PC-9 (cell line): ENCODE results near the gene ZSWIM3. TPM values are rescaled to one million over a fixed set of nuclear protein-coding genes. Genes with fewer than 3 reads are reported as not detected.
"Not testable (repeated sequence)": the region's sequence is repeated elsewhere in the genome, so short reads cannot be mapped to it uniquely, and the experiment has no call there.

Experiments used
- BruUV-seq: library from RNA; stranded (reverse); fragments of 400-500 nt; replicated peaks from 2 replicates; lab custom pipeline; 2021; lab: Mats Ljungman, UMichigan
- CTCF ChIA-PET: fragments of 300-600 bp; sonication (Branson Sonifier 250); formaldehyde crosslinking; loops from one replicate; lab custom pipeline; 2022; ENCODE audit warnings: antibody characterized with exemption; lab: Charles Lee
- POLR2A ChIA-PET: fragments of 300-600 bp; sonication (Branson Sonifier 250); formaldehyde crosslinking; loops from one replicate; lab custom pipeline; 2022; ENCODE audit warnings: antibody characterized with exemption; ENCODE audit not compliant: unreplicated experiment; lab: Charles Lee
- DNase-seq, 2 experiments: peaks; one replicate each; pipeline versions ENCODE4 v3.0.0 to v3.0.0-alpha.2; 2015 to 2022; ENCODE audit warnings: mixed read lengths in 1 of 2
- H2AFZ ChIP-seq: fragments of 200-600 bp; sonication (generic); 2 replicates; pipeline ENCODE4 v1.8.1; 2017; ENCODE audit warnings: antibody characterized with exemption
- H3F3A ChIP-seq: fragments of 200-600 bp; sonication (generic); 2 replicates; pipeline ENCODE4 v1.8.1; 2017; ENCODE audit warnings: antibody characterized with exemption, mild to moderate bottlenecking, low read depth; ENCODE audit not compliant: insufficient read depth
- H3K27ac ChIP-seq: fragments of 200-600 bp; sonication (generic); 2 replicates; pipeline ENCODE4 v1.6.1; 2016; ENCODE audit warnings: mixed run types
- H3K27me3 ChIP-seq: fragments of 200-600 bp; sonication (generic); 2 replicates; pipeline ENCODE4 v1.6.1; 2016; ENCODE audit warnings: low read depth, mixed run types; ENCODE audit not compliant: insufficient read depth
- H3K36me3 ChIP-seq: fragments of 200-600 bp; sonication (generic); 2 replicates; pipeline ENCODE4 v1.6.1; 2016; ENCODE audit warnings: low read depth, mixed run types
- H3K4me1 ChIP-seq: fragments of 200-600 bp; sonication (generic); replicated peaks from 2 replicates; pipeline ENCODE4 v1.6.1; 2016; ENCODE audit warnings: mixed run types; ENCODE audit not compliant: insufficient read depth
- H3K4me2 ChIP-seq: fragments of 200-600 bp; sonication (generic); 2 replicates; pipeline ENCODE4 v1.6.1; 2017; ENCODE audit warnings: mixed run types
- H3K4me3 ChIP-seq: fragments of 200-600 bp; sonication (generic); 2 replicates; pipeline ENCODE4 v1.6.1; 2016; ENCODE audit warnings: mixed run types
- H3K79me2 ChIP-seq: fragments of 200-600 bp; sonication (generic); 2 replicates; pipeline ENCODE4 v1.6.1; 2017; ENCODE audit warnings: low read depth, mixed run types
- H3K9me2 ChIP-seq: fragments of 200-600 bp; sonication (generic); 2 replicates; pipeline ENCODE4 v1.8.1; 2017; ENCODE audit warnings: mild to moderate bottlenecking; ENCODE audit not compliant: insufficient read depth
- H3K9me3 ChIP-seq: fragments of 200-600 bp; sonication (generic); 2 replicates; pipeline ENCODE4 v1.8.1; 2016; ENCODE audit warnings: low read depth; ENCODE audit not compliant: insufficient read depth
- H4K20me1 ChIP-seq: fragments of 200-600 bp; sonication (generic); 2 replicates; pipeline ENCODE4 v1.8.1; 2017; ENCODE audit not compliant: insufficient read depth
- EZH2 ChIP-seq: fragments of 200-600 bp; sonication (generic); IDR thresholded peaks from 2 replicates; pipeline ENCODE4 v1.8.0; 2017; ENCODE audit warnings: antibody characterized with exemption, low read depth
- intact Hi-C: fragments of 100-400 bp; cut with micrococcal nuclease; formaldehyde crosslinking; loops from one replicate; pipeline ENCODE4 v1.10.0; 2022; ENCODE audit not compliant: unreplicated experiment
- total RNA-seq: library from RNA; stranded (reverse); gene quantifications from 2 replicates; pipeline ENCODE4 v1.2.3, GENCODE V29; 2021
- TF ChIP-seq, protein P1 (sequence below): fragments of 200-600 bp; sonication (generic); conservative IDR thresholded peaks from 2 replicates; pipeline ENCODE4 v1.6.1; 2017; ENCODE audit warnings: mixed run types, antibody characterized with exemption, mild to moderate bottlenecking, moderate library complexity

Gene ZSWIM3
- total RNA-seq, 1 experiment from 2014 or later = 2.7 TPM

DNA sequence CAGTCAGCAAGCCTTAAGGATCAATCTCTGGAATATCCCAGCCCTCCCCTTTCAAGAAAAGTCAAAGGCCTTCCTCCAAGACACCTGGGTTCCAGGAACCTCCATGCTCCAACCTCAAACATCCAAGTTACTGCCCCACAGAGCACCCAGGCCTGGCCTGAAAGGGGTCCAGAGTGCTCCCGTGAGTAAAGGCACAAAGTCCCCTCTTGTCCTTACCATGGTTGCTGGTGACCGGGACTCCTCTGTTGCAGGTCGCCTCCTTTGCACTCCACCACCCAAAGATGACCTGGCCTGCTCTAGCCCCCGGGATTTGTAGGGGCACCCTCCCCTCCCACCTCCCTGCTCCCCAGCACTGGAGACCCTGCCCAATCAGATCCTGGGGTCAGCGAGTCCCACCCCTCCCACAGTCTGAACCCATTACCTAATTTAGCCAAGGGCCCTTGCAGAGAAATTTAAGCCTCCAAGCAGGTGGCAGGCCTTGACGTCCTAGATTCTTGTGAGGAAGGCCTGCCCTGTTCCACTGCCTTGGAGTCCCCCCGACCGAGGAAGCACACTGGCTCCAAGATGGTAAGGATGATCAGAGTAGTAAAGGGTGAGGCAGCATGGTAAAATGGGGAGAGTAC lies 30.3 kb upstream of the ZSWIM3 start, which contains the start of gene TNNC2:
Gene TNNC2, minus strand, starts transcription at position 283 of the 623 bp plus-strand sequence. Its CDS starts 64 bp downstream, at position 219.
- POLR2A ChIA-PET = no interaction called here
- BruUV-seq = no TSS peak

DNA sequence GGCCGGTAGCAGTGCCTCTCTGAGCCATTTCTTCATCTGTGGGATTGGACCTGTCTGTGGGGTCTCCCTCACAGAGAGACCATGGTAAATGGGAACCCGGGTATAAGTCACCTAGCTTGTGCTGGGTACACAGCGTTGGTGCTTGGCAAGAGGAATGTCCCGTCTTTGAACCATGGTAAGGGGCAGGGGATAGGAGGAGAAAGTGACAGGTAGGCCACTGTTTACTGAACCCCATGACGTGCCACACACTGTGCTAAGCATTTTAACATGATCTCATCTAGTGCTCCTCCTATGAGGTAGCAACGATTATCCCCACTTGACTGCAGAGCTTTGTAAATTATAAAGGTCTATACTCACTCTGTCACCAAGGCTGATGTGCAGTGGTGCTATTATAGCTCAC lies 29.7 kb upstream of the ZSWIM3 start:
- Histone ChIP-seq H3K27me3 (no peaks in the 10 kb centered on the region), H3F3A (peaks cover 10% of the 10 kb centered on the region; the same call in 1 of the 2 replicates), H3K27ac (no peak overlapping the region), H4K20me1 (no peaks in the 10 kb centered on the region), H3K9me2 (no peaks in the 10 kb centered on the region), H3K79me2 (no peaks in the 10 kb centered on the region), H3K36me3 (no peaks in the 10 kb centered on the region), H3K4me1 (peaks cover 6% of the 10 kb centered on the region), H3K4me3 (no peak overlapping the region), H3K9me3 (no peaks in the 10 kb centered on the region), H3K4me2 (no peak overlapping the region), H2AFZ (no peak overlapping the region)
- intact Hi-C loops = no loop called here
- POLR2A ChIA-PET = no interaction called here
- no peak for DNase-seq
- no peak for TF ChIP-seq EZH2
- TF ChIP-seq, protein P1, sequence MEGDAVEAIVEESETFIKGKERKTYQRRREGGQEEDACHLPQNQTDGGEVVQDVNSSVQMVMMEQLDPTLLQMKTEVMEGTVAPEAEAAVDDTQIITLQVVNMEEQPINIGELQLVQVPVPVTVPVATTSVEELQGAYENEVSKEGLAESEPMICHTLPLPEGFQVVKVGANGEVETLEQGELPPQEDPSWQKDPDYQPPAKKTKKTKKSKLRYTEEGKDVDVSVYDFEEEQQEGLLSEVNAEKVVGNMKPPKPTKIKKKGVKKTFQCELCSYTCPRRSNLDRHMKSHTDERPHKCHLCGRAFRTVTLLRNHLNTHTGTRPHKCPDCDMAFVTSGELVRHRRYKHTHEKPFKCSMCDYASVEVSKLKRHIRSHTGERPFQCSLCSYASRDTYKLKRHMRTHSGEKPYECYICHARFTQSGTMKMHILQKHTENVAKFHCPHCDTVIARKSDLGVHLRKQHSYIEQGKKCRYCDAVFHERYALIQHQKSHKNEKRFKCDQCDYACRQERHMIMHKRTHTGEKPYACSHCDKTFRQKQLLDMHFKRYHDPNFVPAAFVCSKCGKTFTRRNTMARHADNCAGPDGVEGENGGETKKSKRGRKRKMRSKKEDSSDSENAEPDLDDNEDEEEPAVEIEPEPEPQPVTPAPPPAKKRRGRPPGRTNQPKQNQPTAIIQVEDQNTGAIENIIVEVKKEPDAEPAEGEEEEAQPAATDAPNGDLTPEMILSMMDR = no peak
- no TSS peak for BruUV-seq
- CTCF ChIA-PET = no interaction called here

More for the DNA sequence above, 30.3 kb upstream of the ZSWIM3 start, which contains the start of gene TNNC2:
- no peak for TF ChIP-seq EZH2
- TF ChIP-seq, protein P1 = no peak
- Histone ChIP-seq H3K9me2 (no peaks in the 10 kb centered on the region), H4K20me1 (no peaks in the 10 kb centered on the region), H3K4me1 (peaks cover 12% of the 10 kb centered on the region), H3K4me3 (no peak within 1 kb of the TSS), H3K4me2 (no peak within 1 kb of the TSS), H3F3A (peaks cover 16% of the 10 kb centered on the region; the same call in 1 of the 2 replicates), H3K9me3 (no peaks in the 10 kb centered on the region), H2AFZ (no peak within 1 kb of the TSS), H3K79me2 (no peaks in the 10 kb centered on the region), H3K27me3 (no peaks in the 10 kb centered on the region), H3K36me3 (no peaks in the 10 kb centered on the region), H3K27ac (no peak within 1 kb of the TSS)
- no peak for DNase-seq
- intact Hi-C loops = no loop called here
- CTCF ChIA-PET = no interaction called here

DNA sequence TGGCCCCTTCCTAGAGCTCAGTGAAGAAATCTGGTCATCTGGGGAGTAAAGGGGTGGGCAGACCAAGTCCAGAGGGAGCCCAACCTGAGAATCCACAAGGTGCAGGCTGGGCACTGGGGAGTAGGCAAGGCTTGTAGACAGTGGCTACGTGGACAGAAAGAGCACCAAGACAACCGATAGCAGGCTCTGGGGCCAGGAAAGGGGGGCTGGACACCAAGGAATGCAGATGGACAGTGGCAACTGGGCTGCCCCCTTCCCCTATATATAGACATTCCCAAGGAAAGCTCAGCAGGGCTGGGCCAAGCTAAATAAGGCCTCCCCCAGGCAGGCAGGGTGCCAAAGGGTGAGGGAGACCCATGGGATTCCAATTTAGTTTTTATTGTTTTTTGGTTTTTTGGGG lies 28.8 kb upstream of the ZSWIM3 start:
- H3K4me3 ChIP-seq = no peak overlapping the region
- H3K9me3 ChIP-seq = no peaks in the 10 kb centered on the region
- intact Hi-C loops = no loop called here
- no peaks in the 10 kb centered on the region for H3K79me2 ChIP-seq
- no peak overlapping the region for H3K27ac ChIP-seq
- DNase-seq = no peak
- H3K4me2 ChIP-seq = no peak overlapping the region
- H2AFZ ChIP-seq = no peak overlapping the region
- BruUV-seq = no TSS peak
- TF ChIP-seq, protein P1 = no peak
- TF ChIP-seq EZH2 = no peak
- POLR2A ChIA-PET = interaction anchor here (0.6 kb wide), 1 partner anchor 116 kb away, joined by 5 read pairs; no protein-coding TSS in a partner anchor
- CTCF ChIA-PET = no interaction called here
- 0 out of 2 replicates have a peak, but pooled peaks cover 4% of the 10 kb centered on the region for H3K4me1 ChIP-seq
- no peaks in the 10 kb centered on the region for H3K36me3 ChIP-seq
- H4K20me1 ChIP-seq = no peaks in the 10 kb centered on the region
- no peaks in the 10 kb centered on the region for H3K27me3 ChIP-seq
- H3K9me2 ChIP-seq = no peaks in the 10 kb centered on the region
- peaks cover 10% of the 10 kb centered on the region; the same call in 1 of the 2 replicates for H3F3A ChIP-seq

DNA sequence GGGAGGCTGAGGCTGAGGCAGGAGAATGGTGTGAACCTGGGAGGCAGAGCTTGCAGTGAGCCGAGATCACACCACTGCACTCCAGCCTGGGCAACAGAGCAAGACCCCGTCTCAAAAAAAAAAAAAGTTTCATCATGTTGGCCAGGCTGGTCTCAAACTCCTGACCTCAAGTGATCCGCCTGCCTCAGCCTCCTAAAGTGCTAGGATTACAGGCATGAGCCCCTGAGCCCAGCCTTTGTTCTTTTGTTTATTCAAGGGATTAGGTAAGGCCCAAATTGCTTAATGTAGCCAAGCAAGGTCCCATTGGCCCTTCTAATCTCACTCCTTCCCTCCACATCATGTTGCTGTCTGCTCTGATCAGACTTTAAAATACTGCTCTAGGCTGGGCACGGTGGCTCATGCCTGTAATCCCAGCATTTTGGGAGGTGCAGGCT lies 27.7 kb upstream of the ZSWIM3 start:
- H3K79me2 ChIP-seq, POLR2A ChIA-PET, H3K4me3 ChIP-seq, BruUV-seq, H3K36me3 ChIP-seq, H3K27ac ChIP-seq, H2AFZ ChIP-seq, H3K27me3 ChIP-seq, H4K20me1 ChIP-seq, H3K4me1 ChIP-seq, H3K9me2 ChIP-seq, H3K4me2 ChIP-seq, intact Hi-C loops, H3K9me3 ChIP-seq, CTCF ChIA-PET, DNase-seq: not testable (repeated sequence)
- H3F3A ChIP-seq = peaks cover 10% of the 10 kb centered on the region; the same call in 1 of the 2 replicates
